Stimulated activated CD8-positive, alpha-beta memory T cell treated with anti-CD3 and anti-CD28 coated beads, Interleukin-4, amount 100 ng/mL, for 24 hours (primary cell): ENCODE results near the gene MTMR3.

ENCODE experiments used
- DNase-seq: peaks from one replicate; pipeline ENCODE4 v3.0.0-alpha.2; 2020; ENCODE audit warnings: low read depth

The MTMR3 gene

GRCh38 chr22:30028731-30029130, 145.8 kb downstream of the MTMR3 start:
- no peak for DNase-seq

- no peak for DNase-seq
Observed at GRCh38 chr22:30029512-30029911, 146.5 kb downstream of the MTMR3 start.

- DNase-seq: no peak
Observed at GRCh38 chr22:30030329-30030728, 147.4 kb downstream of the MTMR3 start.

- DNase-seq: no peak
Observed at GRCh38 chr22:30031328-30031727, 148.4 kb downstream of the MTMR3 start.

DNA sequence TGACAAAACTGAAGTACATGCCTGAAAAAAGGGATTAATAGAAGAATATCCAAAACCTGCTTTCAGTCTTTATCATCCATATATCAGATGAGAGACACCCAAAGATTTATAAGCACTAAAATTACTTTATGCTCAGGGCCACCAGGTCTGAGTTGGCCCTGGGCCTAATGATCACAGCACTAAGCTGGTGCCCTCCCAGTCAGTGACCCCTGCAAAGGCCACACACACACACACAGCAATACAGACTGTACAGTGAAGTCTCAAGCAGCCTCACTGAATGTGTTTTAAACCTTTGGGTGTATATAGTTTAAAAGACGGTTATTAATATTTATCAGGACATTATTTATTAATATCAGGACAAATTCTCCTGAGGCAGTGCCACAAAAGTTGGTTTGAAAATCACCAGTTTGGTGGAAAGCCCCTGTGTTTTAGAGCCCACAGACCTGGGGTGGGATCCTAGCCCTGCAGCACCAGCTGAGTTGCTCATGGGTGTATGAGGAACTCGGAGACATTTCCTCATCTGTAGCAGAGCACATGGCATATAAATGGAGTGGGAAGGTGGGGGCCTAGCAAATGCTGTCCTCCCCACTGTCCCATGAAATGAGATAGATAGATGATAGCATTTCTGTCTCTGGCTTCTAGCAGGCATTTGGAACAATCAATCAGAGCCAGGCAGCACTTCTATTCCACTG, 148.9 kb downstream of the MTMR3 start:
- no peak for DNase-seq

GRCh38 chr22:30033137-30033536, 150.2 kb downstream of the MTMR3 start:
- no peak for DNase-seq

DNA sequence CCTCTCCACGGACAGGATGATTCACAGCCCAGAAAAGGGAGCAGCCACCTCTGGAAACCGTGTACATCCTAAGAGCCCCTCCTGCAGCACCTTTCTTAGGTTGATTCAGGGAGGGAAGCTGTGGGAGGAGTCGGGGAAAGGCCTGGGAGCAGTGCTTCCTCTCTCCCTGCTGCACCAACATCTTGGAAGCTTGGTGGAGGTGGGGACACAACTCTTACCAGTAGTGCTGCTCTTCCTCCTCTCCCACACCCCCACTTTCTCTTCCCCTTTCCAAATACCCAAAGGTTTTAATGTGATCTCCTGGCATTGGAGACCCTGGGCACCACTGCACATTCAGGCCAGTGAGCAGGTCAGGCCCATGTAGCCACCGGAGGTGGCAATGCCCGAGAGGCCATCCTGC, 150.9 kb downstream of the MTMR3 start:
- no peak for DNase-seq

DNA sequence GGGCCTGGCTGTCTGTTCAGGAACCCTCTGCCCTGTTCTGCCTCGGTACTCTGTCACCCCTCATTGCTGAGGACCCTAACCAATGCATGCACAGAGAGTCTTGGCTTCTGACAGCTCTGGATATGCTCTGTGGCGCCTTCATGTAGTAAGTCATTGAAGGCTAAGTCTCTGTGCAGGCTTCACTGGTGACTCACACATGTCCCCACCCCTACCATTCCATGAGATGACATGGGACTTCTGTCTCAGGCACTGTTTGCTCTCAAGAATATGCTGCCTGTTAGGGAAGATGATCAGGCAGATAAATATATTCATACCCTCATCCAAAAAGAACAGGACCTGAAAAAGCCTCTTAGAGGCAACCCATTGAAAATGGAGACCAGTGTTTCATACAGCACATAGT, 153.7 kb downstream of the MTMR3 start:
- no peak for DNase-seq

GRCh38 chr22:30038219-30038618, 155.2 kb downstream of the MTMR3 start:
- DNase-seq: no peak

- no peak for DNase-seq
Observed at GRCh38 chr22:30040499-30041260, 157.7 kb downstream of the MTMR3 start.

- DNase-seq: no peak
Observed at GRCh38 chr22:30041475-30041874, 158.5 kb downstream of the MTMR3 start.

DNA sequence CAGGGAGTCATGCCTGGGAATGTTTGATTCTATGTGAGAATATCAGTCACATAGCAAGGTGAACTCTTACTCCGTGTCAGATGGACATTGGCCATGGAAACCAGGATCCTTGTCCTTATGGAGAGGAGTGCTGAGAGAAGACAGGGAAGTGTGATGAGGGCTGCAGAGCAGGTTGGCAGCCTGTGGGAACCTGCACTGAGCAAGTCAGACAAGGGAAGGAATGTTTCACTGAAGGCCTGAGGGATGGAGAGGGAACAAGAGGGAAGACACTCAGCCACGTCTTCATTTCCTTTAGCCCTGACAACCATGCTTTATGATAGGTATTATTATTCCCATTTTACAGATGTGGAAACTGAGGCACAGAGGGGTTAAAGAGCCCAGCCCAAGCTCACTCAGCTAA, 158.9 kb downstream of the MTMR3 start:
- DNase-seq: no peak

DNA sequence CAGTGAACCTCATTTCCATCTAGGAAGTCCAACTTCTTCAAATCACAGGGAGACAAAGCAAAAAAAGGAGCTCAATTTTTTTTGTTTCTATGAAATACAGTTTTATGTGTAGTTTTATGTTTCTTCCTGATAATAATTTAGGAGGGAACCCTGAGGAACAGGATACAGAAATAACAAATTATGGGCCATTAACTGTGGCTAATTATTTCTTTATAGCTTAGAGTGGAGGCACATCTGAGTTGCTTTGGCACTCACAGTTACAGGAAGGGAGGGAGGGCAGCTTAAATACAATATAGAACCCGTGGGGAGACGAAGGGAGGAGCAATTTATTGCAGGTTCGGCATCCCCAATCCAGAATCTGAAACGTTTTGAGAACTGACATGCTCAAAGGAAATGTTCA, 160.2 kb downstream of the MTMR3 start:
- no peak for DNase-seq

GRCh38 chr22:30044369-30044768, 161.4 kb downstream of the MTMR3 start:
- DNase-seq: no peak

GRCh38 chr22:30044881-30045493, 162.0 kb downstream of the MTMR3 start:
- DNase-seq: no peak

GRCh38 chr22:30045494-30045887, 162.5 kb downstream of the MTMR3 start:
- no peak for DNase-seq

DNA sequence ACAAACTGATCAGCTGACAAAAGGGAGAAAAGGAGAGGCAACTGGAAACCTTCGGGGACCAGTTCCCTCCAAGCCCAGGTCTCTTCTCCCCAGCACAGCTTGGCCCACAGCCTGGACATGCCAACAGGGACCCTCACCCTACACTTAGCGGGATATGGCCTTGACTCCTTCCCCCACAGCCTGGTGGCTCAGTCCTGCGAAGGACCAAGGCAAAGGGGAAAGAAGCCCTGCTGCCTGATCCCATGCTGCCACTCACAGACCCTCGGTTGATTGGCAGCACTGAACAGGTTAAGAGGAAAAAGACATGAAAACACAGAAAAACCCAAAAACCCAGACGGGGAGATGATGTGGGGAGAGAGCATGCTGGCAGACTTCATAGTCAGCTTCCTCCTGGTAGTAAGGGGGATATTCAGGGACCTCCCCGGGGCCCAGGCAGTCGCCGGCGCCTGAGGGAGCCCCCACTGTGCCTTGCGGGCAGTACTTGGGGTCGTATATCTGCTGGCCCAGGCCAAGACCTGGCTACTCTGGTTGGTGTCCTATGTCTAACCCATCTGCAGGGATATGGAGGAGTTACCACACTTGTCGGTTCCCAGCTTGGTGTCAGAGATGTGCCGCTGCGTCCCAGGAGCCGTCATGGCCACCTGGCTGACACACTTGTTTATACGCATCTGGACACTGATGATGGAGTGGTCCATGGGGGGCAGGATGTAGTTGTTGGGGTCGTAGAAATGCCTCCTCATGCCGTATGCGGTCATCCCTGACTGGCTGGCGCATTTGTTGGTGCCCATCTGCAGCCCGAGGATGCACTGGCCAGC, 163.1 kb downstream of the MTMR3 start:
- no peak for DNase-seq

DNA sequence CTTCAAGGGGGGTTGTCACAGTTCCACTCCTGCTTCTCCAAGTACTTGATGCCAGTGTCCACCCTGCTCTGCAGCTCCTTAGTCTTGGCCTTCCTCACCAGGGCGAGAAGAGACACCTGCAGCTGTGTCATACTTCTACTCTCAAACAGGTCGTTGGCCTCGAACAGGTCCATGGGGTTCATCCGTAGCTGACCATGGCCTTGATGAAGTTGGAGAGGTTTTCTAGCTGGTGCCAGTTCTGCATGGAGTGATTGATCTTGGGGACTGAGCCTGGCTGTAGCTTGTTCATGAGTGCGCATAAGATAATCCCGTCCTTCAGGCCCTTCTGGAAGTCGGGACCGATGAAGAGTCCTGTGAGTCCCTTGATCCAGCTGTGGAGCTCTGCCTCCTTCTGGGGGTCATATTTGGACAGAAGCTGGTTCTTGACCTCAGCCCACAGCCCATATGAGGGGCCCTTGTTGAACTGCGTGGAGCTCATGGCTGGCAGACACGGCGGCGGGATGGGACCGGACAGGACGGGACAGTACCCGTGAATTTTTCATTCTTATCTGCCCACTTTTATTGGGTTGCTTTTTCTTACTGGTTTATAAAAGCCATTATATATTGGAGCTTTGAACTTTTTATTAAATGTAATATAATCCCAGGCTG, 163.9 kb downstream of the MTMR3 start:
- no peak for DNase-seq

GRCh38 chr22:30047364-30047738, 164.4 kb downstream of the MTMR3 start:
- no peak for DNase-seq

- no peak for DNase-seq
Observed at GRCh38 chr22:30048681-30049080, 165.7 kb downstream of the MTMR3 start.

GRCh38 chr22:30054067-30054763, 171.2 kb downstream of the MTMR3 start:
- DNase-seq: no peak

DNA sequence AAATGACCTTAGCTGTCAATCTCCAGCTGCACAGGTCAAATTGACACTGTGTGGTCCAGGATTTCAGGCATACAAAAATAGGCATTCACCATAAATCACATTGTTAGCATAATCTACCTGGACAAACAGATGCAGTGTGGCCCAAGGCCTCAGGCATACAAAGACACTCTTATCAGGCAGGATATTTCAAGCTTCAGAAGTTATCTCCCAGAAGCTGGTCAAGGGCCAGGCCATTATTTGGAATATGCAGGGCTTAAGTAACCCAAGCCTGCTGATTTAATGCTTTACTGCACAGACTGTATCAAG, 171.7 kb downstream of the MTMR3 start:
- DNase-seq: no peak
